Upper lobe of right lung (tissue), 1 donor: ENCODE data around the gene PRKG1. TPM values are rescaled to one million over a fixed set of nuclear protein-coding genes. Genes with fewer than 3 reads are reported as not detected.

Experiments
- ATAC-seq: fragments of 200-7000 bp; cut with Tn5 transposase; one replicate; pipeline ENCODE4 v1.9.1; 2020; ENCODE audit warnings: mild to moderate bottlenecking, moderate library complexity
- DNase-seq: peaks from one replicate; pipeline ENCODE4 v3.0.0-alpha.2; 2020
- H3K27ac ChIP-seq: fragments of 200-600 bp; one replicate; pipeline ENCODE4 v1.8.0; 2022
- H3K27me3 ChIP-seq: fragments of 200-600 bp; one replicate; pipeline ENCODE4 v1.8.0; 2022; ENCODE audit warnings: mild to moderate bottlenecking
- H3K36me3 ChIP-seq: fragments of 200-600 bp; one replicate; pipeline ENCODE4 v1.8.0; 2022
- H3K4me1 ChIP-seq: fragments of 200-600 bp; one replicate; pipeline ENCODE4 v1.8.0; 2022
- H3K4me3 ChIP-seq: fragments of 200-600 bp; one replicate; pipeline ENCODE4 v1.8.0; 2022; ENCODE audit warnings: mild to moderate bottlenecking
- H3K9me3 ChIP-seq: fragments of 200-600 bp; one replicate; pipeline ENCODE4 v1.8.0; 2022
- CTCF ChIP-seq: fragments of 200-600 bp; IDR thresholded peaks from one replicate; pipeline ENCODE4 v1.8.0; 2022; ENCODE audit warnings: antibody characterized with exemption
- intact Hi-C: fragments of 100-400 bp; cut with DNase I; formaldehyde crosslinking; loops from one replicate; pipeline ENCODE4 v1.11.0; 2022
- total RNA-seq: library from RNA; stranded (reverse); fragmentation: NEBNext Ultra II Directional; extraction: Animal tissue kit (Norgen Biotek cat#: 25700); gene quantifications from one replicate; pipeline ENCODE4 v1.2.1, GENCODE V29; 2021
- donor health status: DM: no; HTN: yes; CAD: no; lungs with severe emphysema.

The PRKG1 gene
- total RNA-seq, 1 donor from 2014 or later: 30.0 TPM

- ATAC-seq: no peak
Measured at GRCh38 chr10:51125518-51125917, 51.2 kb downstream of the PRKG1 start.

GRCh38 chr10:51129946-51130544, 55.8 kb downstream of the PRKG1 start:
- ATAC-seq (no peak), DNase-seq (no peak)
- no peaks in the 10 kb centered on the region for H3K27me3 ChIP-seq
- H3K9me3 ChIP-seq: no peaks in the 10 kb centered on the region
- no peak overlapping the region for H3K4me3 ChIP-seq
- no peak overlapping the region for H3K27ac ChIP-seq
- TF ChIP-seq CTCF: no peak
- H3K4me1 ChIP-seq: no peaks in the 10 kb centered on the region
- intact Hi-C loops: no loop called here
- no peaks in the 10 kb centered on the region for H3K36me3 ChIP-seq

More at GRCh38 chr10:51125518-51125917, 51.2 kb downstream of the PRKG1 start:
- no peaks in the 10 kb centered on the region for H3K4me1 ChIP-seq
- no peaks in the 10 kb centered on the region for H3K36me3 ChIP-seq
- H3K4me3 ChIP-seq: no peak overlapping the region
- intact Hi-C loops: no loop called here
- H3K27me3 ChIP-seq: no peaks in the 10 kb centered on the region
- H3K27ac ChIP-seq: no peak overlapping the region
- TF ChIP-seq CTCF: no peak
- no peak for DNase-seq
- no peaks in the 10 kb centered on the region for H3K9me3 ChIP-seq

GRCh38 chr10:51137756-51138529, 63.7 kb downstream of the PRKG1 start:
- H3K4me3 ChIP-seq: no peak overlapping the region
- intact Hi-C loops: no loop called here

GRCh38 chr10:51139176-51139575, 64.9 kb downstream of the PRKG1 start:
- intact Hi-C loops: no loop called here
- ATAC-seq (no peak), DNase-seq (no peak)
- Histone ChIP-seq H3K27ac (no peak overlapping the region), H3K4me3 (no peak overlapping the region), H3K4me1 (no peaks in the 10 kb centered on the region), H3K27me3 (no peaks in the 10 kb centered on the region), H3K9me3 (no peaks in the 10 kb centered on the region), H3K36me3 (no peaks in the 10 kb centered on the region)
- no peak for TF ChIP-seq CTCF

More at GRCh38 chr10:51137756-51138529, 63.7 kb downstream of the PRKG1 start:
- ATAC-seq (no peak), DNase-seq (no peak)
- H3K27me3 ChIP-seq: no peaks in the 10 kb centered on the region
- no peaks in the 10 kb centered on the region for H3K4me1 ChIP-seq
- no peak overlapping the region for H3K27ac ChIP-seq
- no peaks in the 10 kb centered on the region for H3K36me3 ChIP-seq
- TF ChIP-seq CTCF: no peak
- H3K9me3 ChIP-seq: no peaks in the 10 kb centered on the region

GRCh38 chr10:51141010-51141409, 66.7 kb downstream of the PRKG1 start:
- no peak overlapping the region for H3K4me3 ChIP-seq
- H3K36me3 ChIP-seq: no peaks in the 10 kb centered on the region
- no peak for TF ChIP-seq CTCF
- no peaks in the 10 kb centered on the region for H3K4me1 ChIP-seq
- intact Hi-C loops: no loop called here
- H3K27me3 ChIP-seq: no peaks in the 10 kb centered on the region
- H3K27ac ChIP-seq: no peak overlapping the region
- no peak for DNase-seq
- no peaks in the 10 kb centered on the region for H3K9me3 ChIP-seq
- ATAC-seq: peak; percentile 15
